HepG2 (cell line): ENCODE data around the gene TAF5. TPM values are rescaled to one million over a fixed set of nuclear protein-coding genes. Genes with fewer than 3 reads are reported as not detected.

Experiments used
- DPF2 ChIP-seq: sonication (generic); formaldehyde crosslinking; IDR thresholded peaks from 2 replicates; pipeline ENCODE4 v1.4.0; 2020; ENCODE audit warnings: mild to moderate bottlenecking, low read depth, missing genetic modification reagents, borderline replicate concordance
- EZH2 ChIP-seq: conservative IDR thresholded peaks from 2 replicates; pipeline ENCODE4 v1.6.1; 2012; ENCODE audit warnings: mild to moderate bottlenecking, low read depth, low read length, moderate library complexity
- FOXM1 ChIP-seq: sonication (generic); formaldehyde crosslinking; IDR thresholded peaks from 2 replicates; pipeline ENCODE4 v1.5.0; 2020; ENCODE audit warnings: missing genetic modification reagents
- GPBP1L1 ChIP-seq: sonication (generic); formaldehyde crosslinking; IDR thresholded peaks from 2 replicates; pipeline ENCODE4 v1.5.0; 2020; ENCODE audit warnings: mild to moderate bottlenecking, missing genetic modification reagents
- JUND ChIP-seq: sonication (generic); formaldehyde crosslinking; IDR thresholded peaks from 2 replicates; pipeline ENCODE4 v1.8.0; 2022; ENCODE audit warnings: mild to moderate bottlenecking, missing genetic modification reagents
- NFATC3 ChIP-seq: sonication (generic); formaldehyde crosslinking; IDR thresholded peaks from 2 replicates; pipeline ENCODE4 v1.5.1; 2020; ENCODE audit warnings: mild to moderate bottlenecking, missing genetic modification reagents
- NFIC ChIP-seq: IDR thresholded peaks from 2 replicates; pipeline ENCODE4 v1.6.1; 2012; ENCODE audit warnings: mild to moderate bottlenecking, low read length, inconsistent platforms
- POLR2AphosphoS5 ChIP-seq: IDR thresholded peaks from 2 replicates; pipeline ENCODE4 v1.6.1; 2012; ENCODE audit warnings: low read depth, low read length
- RAD21 ChIP-seq: fragments of 450-650 bp; formaldehyde crosslinking; IDR thresholded peaks from 2 replicates; pipeline ENCODE4 v1.5.0; 2020; ENCODE audit warnings: mild to moderate bottlenecking
- SKI ChIP-seq: fragments of 450-650 bp; IDR thresholded peaks from one replicate; pipeline ENCODE4 v1.6.1; 2018; ENCODE audit warnings: mild to moderate bottlenecking; ENCODE audit not compliant: partially characterized antibody
- SMAD1 ChIP-seq: sonication (generic); formaldehyde crosslinking; IDR thresholded peaks from 2 replicates; pipeline ENCODE4 v1.4.0; 2020; ENCODE audit warnings: missing genetic modification reagents, low read depth, mild to moderate bottlenecking, borderline replicate concordance
- SMARCC2 ChIP-seq: fragments of 450-650 bp; IDR thresholded peaks from 2 replicates; pipeline ENCODE4 v1.6.1; 2017; ENCODE audit warnings: antibody characterized with exemption, mild to moderate bottlenecking
- ZFP41 ChIP-seq: sonication (generic); formaldehyde crosslinking; IDR thresholded peaks from 2 replicates; pipeline ENCODE4 v1.4.0; 2020; ENCODE audit warnings: mild to moderate bottlenecking, missing genetic modification reagents, borderline replicate concordance
- ZNF205 ChIP-seq: IDR thresholded peaks from 2 replicates; pipeline ENCODE4 v1.6.1; 2018; ENCODE audit warnings: missing biosample characterization, missing genetic modification reagents
- ZNF451 ChIP-seq: sonication (generic); formaldehyde crosslinking; IDR thresholded peaks from 2 replicates; pipeline ENCODE4 v1.5.0; 2020; ENCODE audit warnings: mild to moderate bottlenecking, missing genetic modification reagents
- ZNF556 ChIP-seq: sonication (generic); formaldehyde crosslinking; IDR thresholded peaks from 2 replicates; pipeline ENCODE4 v1.4.0; 2020; ENCODE audit warnings: mild to moderate bottlenecking, missing genetic modification reagents, borderline replicate concordance
- ZNF572 ChIP-seq: sonication (generic); formaldehyde crosslinking; IDR thresholded peaks from 2 replicates; pipeline ENCODE4 v1.5.1; 2020; ENCODE audit warnings: mild to moderate bottlenecking, missing genetic modification reagents
- ZNF75D ChIP-seq: sonication (generic); formaldehyde crosslinking; IDR thresholded peaks from 2 replicates; pipeline ENCODE4 v1.8.1; 2023; ENCODE audit warnings: missing genetic modification reagents, mild to moderate bottlenecking, borderline replicate concordance
- ZSCAN21 ChIP-seq: sonication (generic); formaldehyde crosslinking; IDR thresholded peaks from 2 replicates; pipeline ENCODE4 v1.8.0; 2022; ENCODE audit warnings: mild to moderate bottlenecking, missing genetic modification reagents, moderate library complexity, borderline replicate concordance
- polyA plus RNA-seq, 8 experiments: library from polyadenylated mRNA; depleted of rRNA in 3 of 8; stranded (reverse) in 7 of 8; unstranded in 1 of 8; fragments of >200 nt; fragmentation: Illumina TruSeq in 4 of 8; extraction: Trizol in 4 of 8; gene quantifications; 2 replicates each; pipeline versions ENCODE4 v1.2.1 to v1.2.3, GENCODE V29; 2011 to 2016; ENCODE audit warnings: low read depth in 4 of 8, missing spikeins in 1 of 8, mixed read lengths in 1 of 8; ENCODE audit not compliant: insufficient read depth in 1 of 8
- total RNA-seq, 5 experiments: library from RNA; depleted of rRNA; stranded (reverse); fragments of >200 nt; fragmentation: Illumina TruSeq; extraction: Trizol; gene quantifications; 2 replicates each; pipeline ENCODE4 v1.2.3, GENCODE V29; 2016; ENCODE audit warnings: low read depth in 1 of 5
- TF ChIP-seq, protein P1 (sequence below): sonication (generic); formaldehyde crosslinking; IDR thresholded peaks from 2 replicates; pipeline ENCODE4 v1.4.0; 2020; ENCODE audit warnings: missing genetic modification reagents, borderline replicate concordance
- TF ChIP-seq, protein P2 (sequence below): sonication (generic); formaldehyde crosslinking; IDR thresholded peaks from 2 replicates; pipeline ENCODE4 v1.5.0; 2020; ENCODE audit warnings: missing genetic modification reagents

Gene TAF5
- total and polyA plus RNA-seq, 2 of the 13 experiments (the other 11 are each of a cell fraction or from before 2014, with no cell fraction given), result 3.8 to 8.7 TPM

- TF ChIP-seq, protein P1, sequence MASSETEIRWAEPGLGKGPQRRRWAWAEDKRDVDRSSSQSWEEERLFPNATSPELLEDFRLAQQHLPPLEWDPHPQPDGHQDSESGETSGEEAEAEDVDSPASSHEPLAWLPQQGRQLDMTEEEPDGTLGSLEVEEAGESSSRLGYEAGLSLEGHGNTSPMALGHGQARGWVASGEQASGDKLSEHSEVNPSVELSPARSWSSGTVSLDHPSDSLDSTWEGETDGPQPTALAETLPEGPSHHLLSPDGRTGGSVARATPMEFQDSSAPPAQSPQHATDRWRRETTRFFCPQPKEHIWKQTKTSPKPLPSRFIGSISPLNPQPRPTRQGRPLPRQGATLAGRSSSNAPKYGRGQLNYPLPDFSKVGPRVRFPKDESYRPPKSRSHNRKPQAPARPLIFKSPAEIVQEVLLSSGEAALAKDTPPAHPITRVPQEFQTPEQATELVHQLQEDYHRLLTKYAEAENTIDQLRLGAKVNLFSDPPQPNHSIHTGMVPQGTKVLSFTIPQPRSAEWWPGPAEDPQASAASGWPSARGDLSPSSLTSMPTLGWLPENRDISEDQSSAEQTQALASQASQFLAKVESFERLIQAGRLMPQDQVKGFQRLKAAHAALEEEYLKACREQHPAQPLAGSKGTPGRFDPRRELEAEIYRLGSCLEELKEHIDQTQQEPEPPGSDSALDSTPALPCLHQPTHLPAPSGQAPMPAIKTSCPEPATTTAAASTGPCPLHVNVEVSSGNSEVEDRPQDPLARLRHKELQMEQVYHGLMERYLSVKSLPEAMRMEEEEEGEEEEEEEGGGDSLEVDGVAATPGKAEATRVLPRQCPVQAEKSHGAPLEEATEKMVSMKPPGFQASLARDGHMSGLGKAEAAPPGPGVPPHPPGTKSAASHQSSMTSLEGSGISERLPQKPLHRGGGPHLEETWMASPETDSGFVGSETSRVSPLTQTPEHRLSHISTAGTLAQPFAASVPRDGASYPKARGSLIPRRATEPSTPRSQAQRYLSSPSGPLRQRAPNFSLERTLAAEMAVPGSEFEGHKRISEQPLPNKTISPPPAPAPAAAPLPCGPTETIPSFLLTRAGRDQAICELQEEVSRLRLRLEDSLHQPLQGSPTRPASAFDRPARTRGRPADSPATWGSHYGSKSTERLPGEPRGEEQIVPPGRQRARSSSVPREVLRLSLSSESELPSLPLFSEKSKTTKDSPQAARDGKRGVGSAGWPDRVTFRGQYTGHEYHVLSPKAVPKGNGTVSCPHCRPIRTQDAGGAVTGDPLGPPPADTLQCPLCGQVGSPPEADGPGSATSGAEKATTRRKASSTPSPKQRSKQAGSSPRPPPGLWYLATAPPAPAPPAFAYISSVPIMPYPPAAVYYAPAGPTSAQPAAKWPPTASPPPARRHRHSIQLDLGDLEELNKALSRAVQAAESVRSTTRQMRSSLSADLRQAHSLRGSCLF (CRISPR knock-in tag), result no peak
- no peak for TF ChIP-seq GPBP1L1
- peak; percentile 11; the same call in 1 of the 2 replicates for TF ChIP-seq RAD21 (CRISPR knock-in tag)
- peak; percentile 96 for TF ChIP-seq POLR2AphosphoS5
- no peak for TF ChIP-seq SMARCC2
- no peak; the same call in none of the 2 replicates for TF ChIP-seq ZNF451 (CRISPR knock-in tag)
- TF ChIP-seq EZH2, result no peak
- no peak for TF ChIP-seq DPF2 (CRISPR knock-in tag)
- TF ChIP-seq ZNF572 (CRISPR knock-in tag), result no peak; the same call in 1 of the 2 replicates
- TF ChIP-seq, protein P2, sequence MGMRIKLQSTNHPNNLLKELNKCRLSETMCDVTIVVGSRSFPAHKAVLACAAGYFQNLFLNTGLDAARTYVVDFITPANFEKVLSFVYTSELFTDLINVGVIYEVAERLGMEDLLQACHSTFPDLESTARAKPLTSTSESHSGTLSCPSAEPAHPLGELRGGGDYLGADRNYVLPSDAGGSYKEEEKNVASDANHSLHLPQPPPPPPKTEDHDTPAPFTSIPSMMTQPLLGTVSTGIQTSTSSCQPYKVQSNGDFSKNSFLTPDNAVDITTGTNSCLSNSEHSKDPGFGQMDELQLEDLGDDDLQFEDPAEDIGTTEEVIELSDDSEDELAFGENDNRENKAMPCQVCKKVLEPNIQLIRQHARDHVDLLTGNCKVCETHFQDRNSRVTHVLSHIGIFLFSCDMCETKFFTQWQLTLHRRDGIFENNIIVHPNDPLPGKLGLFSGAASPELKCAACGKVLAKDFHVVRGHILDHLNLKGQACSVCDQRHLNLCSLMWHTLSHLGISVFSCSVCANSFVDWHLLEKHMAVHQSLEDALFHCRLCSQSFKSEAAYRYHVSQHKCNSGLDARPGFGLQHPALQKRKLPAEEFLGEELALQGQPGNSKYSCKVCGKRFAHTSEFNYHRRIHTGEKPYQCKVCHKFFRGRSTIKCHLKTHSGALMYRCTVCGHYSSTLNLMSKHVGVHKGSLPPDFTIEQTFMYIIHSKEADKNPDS, result 0 out of 2 replicates have a peak, but pooled peaks have one; percentile 76
- no peak for TF ChIP-seq JUND (CRISPR knock-in tag)
- no peak for TF ChIP-seq FOXM1 (CRISPR knock-in tag)
- TF ChIP-seq ZFP41, result no peak; the same call in 1 of the 2 replicates
- no peak for TF ChIP-seq ZSCAN21
- peak; percentile 23; the same call in 1 of the 2 replicates for TF ChIP-seq ZNF556 (CRISPR knock-in tag)
- 0 out of 2 replicates have a peak, but pooled peaks have one; percentile 65 for TF ChIP-seq NFATC3 (CRISPR knock-in tag)
- 0 out of 2 replicates have a peak, but pooled peaks have one; percentile 30 for TF ChIP-seq ZNF205
- no peak for TF ChIP-seq SMAD1 (CRISPR knock-in tag)
- TF ChIP-seq SKI, result no peak
- TF ChIP-seq ZNF75D (CRISPR knock-in tag), result no peak
- TF ChIP-seq NFIC, result no peak
Measured at GRCh38 chr10:103396067-103396788, 28.5 kb downstream of the TAF5 start, which contains the start of the genes ATP5MK and PDCD11 (continued).
